ENCODE data around the gene ZNF462.

The ZNF462 gene

DNA sequence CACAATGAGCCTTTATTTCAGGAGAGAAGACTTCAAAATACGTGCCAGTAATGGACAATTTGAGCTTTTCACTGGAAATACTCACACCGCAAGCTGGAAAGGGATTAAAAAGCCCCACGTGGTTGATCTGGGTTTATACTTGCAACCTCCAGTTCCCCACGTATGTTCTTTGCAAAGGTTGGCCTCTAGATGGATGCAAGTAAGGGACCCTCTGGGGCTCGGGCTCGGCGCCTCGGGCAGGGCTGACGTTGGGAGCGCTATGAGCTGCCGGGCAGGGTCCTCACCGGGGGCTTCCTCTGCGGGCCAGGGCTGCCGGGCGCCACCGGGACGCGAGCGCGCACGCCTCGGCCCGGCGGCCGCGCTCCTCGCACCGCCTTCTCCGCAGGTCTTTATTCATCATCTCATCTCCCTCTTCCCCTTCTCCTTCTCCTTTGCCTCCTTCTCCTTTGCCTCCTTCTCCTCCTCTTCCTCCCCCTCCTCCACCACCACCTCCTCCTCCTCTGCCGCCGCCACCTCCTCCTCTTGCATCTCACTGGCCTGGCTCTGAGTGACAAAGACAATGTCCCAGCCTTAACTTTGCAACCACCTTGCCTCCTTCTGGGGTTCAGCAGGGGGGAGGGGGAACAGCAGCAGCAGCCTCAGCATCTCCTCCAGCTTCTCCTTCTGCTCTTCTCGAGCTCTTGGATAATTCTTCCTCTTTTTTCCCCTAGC is 701 bp upstream of the ZNF462 start:
- peak; percentile 18 for DNase-seq

DNA sequence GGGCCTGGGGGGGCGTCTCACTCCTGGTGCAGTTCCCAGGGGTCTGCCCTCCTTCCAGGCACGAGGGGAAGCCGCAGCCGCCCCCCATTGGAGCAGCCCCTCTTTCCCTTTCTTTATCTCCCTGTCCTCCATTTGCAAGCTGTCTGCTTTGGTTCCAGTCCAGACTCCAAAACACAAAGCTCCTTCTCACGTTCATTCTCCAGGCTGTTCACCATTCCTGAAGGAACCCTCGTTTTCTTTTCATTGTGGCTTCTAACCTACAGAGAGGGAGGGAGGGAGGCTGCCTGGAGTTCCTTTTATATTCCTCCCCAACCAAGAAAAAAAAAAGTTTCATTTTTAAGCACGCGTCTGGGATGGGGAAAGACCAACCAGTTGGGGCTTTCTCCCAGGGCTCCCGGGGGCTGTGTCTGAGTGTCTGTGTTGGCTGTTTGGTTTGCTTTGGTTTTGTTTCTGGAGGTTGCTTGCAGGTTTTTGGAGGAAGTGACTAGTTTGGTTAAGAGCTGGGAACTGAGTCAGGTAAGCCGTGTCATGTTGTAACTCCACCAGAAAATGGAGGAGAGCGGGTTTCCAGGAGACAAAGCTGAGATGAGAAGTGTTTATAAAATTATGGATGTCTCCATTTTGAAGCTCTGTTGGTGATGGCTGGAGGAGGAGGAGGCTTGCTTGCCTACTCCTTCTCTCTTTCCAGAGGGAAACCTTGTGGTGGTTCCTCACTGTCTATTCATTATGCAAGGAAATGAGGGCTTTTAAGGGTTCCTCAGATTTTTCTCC is 1.6 kb downstream of the ZNF462 start:
- DNase-seq: no peak

DNA sequence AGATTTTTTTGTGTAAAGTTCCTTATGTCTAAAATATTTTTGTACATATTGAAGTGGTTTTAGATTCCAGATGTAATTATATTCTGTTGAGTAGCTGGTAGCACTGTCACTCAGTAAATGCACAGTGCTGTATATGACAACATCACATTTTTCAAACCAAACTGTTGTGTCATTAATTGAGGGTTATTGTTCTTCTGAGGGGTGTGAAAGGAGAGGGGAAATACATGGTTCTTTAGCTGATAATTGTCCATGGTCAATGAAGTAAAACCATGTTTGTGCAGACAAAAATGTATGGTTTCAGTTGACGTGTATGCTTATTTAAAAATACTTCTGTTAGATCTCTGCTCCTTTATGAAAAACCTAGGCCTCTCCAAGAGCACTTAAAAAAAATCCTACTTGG is 3.3 kb downstream of the ZNF462 start:
- no peak for DNase-seq

DNA sequence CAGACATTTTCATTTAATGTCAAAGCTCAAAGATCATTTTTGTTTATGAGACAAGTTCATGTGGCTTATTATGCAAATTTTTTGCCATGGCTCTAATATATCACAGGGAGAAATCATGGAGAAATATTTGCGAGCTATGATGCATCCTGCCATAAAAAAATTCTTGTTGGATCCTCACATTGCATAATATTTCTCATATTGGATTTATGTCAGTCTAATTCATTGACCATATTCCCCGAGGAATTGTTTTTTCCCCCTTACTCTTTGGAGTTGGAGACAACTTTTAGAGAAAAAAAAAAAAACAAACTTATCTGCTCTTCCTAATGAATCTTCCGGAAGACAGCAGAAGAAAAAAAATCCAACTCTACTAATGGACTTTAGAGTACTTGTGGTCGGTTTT is 4.3 kb downstream of the ZNF462 start:
- DNase-seq: no peak

DNA sequence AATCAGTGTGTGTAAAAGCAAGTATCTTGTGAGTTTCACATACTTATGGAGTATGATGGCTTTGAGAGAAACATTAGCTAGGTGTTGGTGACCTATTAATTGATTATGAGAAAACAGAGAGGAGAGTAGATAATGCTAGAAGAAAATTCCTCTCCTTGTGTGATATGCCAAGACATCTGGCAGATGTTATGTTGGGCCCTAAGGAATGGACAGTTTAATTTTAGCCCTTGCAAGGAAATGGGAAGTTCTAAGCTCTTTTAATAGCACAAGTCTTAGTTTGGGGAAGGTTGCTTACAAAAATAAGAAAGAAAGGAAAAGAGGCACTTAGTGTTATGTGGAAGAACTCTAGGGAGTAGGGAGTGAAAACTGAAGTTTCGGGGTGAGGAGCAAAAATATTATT is 5.1 kb downstream of the ZNF462 start:
- no peak for DNase-seq

DNA sequence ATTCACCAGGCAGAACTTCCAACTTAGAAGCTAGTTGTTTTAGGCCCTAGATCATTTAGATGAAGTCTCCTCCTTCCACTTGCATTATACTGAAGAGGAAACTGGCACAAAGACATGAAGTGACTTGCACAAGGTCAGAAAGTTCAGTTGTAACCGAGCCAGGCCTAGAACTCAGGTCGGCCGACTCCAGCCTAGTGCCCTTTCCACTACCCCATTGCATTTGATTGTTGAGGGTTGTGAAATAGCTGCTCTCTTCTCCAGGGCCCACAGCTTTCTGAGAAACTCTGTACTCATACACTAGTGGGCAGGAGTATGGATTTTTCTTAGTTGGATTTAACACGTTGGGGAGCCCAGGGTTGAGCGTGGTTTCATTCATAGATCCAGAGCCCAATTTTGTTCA is 5.6 kb downstream of the ZNF462 start:
- no peak for DNase-seq

DNA sequence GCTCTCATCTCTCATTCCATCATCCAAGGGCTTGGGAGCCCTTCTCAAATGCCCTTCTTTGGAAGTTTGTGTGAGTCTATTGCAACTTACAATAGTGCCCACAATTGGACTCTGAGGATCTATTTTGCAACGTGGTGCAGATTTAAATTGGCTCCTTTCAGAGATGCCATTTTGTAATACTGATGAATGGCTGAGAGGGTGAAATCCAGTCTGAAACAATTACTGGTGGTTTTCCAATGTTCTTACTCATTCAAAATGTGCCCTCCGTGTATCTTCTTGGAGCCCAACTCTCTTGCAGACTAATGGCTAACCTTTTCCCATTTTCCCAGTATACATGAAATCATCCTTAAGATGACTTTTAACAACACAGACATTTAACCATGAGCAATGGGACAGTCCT is 6.1 kb downstream of the ZNF462 start:
- DNase-seq: no peak

DNA sequence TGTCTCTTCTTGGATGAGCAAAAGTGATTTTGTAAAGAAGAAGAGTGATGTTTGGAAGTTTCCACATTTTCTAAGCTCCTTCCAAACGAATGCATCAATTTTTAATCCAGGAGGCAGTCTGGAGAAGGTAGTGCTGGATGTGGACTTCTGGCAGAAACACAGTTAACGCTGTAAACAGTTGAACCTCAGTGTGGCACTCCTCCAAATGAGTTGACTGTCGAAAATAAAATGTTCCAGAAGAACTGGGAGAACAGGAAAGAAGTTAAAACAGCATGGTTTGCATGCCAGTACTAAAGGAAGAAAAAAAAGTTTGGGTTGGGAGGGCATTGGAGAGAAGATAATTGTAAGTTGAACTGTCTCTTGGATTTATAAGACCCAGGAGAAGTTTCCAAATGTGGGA is 6.5 kb downstream of the ZNF462 start:
- DNase-seq: no peak

DNA sequence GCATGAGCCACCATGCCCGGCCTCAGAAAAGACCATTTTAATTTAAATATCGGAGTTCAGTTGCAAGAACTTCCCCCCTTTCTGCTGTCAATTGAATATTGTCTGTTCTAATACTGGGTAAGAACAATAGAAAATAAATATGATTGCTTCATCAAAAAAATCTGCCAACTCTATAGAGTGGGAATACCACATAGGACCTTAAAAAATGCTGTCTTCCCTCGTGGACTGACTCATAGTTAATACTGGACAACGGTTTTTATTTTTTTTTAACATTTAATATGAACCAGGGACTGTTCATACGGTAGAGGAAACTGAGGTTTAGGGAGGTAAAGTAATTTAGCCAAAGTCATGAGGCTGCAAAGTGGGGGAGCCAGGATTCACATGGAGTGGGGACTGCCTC is 9.7 kb downstream of the ZNF462 start:
- DNase-seq: no peak

DNA sequence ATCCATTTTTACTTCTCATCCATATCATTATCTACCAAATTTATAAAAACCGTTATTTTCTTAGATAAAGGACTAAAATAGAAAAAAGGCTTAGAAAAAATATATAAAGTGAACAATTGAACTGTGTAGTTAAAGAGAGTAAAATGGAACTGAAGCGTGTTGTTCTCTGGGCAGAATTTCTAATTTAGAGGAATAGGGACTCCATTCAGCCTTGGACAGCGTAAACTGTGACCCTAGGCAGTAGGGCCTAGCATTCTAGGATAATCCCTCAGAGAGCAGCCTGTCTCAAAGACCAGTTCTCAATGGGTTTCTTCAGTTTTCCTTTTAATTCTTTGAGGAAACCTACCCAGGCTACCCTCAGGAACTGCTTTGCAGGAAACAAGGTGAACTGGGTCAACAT is 11.1 kb downstream of the ZNF462 start:
- no peak for DNase-seq

DNA sequence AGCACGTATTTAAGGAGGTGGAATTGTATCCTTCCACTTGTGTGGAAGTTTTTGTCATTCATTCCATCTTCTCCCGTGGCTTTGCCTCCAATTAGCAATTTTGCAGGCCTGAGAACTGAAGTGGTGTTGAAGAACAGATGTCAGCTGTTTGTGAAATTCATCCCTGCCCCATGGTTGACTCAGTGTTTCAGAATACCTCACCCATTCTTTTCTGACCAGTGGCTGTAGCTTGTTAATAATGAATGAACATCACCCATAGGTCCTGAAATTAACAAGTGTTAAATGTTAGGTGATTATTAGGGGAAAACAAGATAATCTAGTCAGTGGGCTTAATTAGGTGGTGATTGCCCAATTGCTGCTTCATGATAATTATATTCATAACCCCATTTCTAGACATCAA is 11.7 kb downstream of the ZNF462 start:
- DNase-seq: no peak

DNA sequence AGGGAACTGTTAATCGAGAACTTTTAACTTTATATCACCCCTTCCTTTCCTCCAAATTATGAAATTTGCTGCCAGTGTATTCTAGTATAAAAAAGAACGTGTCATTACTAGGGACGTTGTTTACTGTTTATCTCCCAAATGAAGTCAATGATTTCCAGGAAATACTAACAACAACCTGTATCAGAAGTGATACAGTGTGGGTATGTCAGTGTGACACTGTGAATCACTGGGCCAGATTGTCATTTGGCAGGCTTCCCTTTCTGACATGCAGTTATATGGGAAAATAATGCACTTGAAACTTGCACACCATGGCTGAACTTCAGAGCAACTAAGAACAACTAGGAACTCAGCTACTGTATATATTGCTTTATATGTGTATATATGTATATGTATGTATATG is 12.6 kb downstream of the ZNF462 start:
- peak; percentile 19 for DNase-seq

DNA sequence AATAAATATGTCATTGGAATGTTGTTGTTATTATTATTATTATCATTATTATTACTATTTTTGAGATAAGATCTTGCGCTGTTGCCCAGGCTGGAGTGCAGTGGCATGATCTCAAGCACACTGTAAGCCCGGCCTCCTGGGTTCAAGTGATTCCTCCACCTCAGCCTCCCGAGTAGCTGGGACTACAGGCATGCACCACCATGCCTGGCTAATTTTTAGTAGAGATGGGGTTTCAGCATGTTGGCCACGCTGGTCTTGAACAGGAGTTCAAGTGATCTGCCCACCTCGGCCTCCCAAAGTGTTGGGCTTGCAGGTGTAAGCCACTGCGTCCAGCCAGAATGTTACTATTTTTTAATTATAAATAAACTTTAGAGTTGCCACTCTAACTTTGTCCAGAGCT is 14.4 kb downstream of the ZNF462 start:
- no peak for DNase-seq

DNA sequence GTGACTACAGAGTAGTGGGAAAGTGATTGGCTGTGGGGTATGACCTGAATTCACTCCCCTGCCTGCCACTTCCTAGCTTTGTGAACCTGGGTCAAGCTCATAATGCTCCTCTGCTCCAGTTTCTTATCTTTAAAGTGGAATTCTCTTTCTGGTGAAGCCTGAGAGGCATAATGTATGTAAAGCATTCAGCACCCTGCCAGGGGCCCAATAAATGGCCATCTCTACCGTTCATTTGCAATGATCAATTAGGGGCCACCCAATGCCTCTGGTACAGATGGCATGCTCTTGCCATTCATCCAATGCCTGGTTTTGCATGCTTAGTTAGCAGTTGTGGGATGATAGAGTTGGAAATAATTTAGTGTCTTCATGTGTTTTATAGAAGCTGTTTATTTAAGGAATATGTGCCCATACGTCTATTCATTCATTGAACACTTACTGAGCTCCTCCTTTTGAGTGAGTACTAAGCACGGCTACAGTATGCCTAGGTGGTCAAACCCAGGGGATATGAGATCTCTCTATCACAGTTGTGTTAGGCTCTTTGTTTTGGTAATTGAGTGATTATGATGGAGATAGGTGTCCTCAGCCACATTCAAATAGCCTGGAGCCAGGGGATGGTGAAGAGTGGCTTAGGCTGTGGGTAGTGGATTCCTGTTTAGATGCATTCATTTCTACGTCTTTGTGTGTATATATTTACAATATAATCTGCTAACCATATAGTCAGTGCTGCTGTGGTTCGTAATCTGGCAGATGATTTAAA is 15.3 kb downstream of the ZNF462 start:
- no peak for DNase-seq

DNA sequence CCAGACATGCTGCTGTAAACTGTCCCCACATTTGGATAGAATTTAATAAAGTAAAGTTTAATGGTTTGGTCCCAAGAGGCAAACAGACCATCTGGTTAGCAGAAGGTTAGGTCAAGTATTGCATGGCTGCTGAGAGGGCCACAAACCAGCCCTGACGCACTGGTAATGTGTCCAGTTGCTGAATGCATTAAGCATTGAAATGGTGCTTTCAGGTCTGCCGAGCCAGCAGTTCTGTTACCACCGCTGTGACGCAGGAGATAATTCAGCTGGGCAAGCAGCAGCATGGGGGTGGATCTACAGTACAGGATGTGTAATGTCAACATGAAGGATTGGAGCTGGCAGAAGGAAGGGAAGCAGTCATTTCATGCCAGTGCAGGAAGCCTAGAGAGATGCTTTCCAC is 16.0 kb downstream of the ZNF462 start:
- peak; percentile 44 for DNase-seq

DNA sequence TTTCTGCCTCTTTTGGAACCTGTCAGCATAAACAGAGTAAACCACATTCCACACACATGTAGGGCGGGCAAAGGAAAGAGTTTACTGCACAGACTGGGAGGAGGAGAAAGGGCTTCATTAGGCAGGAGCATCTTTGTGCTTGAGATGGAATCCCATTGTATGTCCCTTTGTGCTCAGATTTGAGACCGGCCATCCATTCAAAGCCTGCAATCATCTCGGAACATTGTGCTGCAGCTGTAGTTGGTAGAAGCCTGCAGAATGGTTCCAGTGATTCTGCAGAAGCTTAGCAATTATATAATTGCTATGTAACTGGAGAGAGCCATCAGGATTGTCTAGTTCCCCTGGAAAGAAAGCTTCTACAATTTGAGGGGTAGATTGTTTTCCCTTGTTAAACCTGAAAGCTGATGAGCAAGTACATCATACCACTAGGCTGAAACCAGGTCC is 16.5 kb downstream of the ZNF462 start:
- DNase-seq: no peak

DNA sequence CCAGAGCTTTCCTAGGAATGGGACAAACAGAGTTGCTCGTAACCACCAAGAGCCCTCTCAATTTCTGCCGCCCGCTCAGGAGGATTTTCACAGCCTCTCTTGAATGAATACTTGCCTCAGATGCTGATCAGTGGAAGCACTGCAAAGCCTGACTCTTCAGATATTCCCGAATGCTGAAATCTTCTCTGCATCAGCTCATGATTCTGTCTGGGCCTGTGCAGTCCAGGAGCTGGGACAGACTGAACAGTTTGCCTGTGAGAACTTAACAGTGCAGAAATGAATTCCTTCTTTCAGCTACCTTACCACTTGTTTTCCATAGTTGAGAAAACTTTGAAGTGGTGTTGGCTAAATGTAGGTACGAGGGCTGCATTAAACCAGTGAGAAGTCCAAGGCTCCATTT is 17.1 kb downstream of the ZNF462 start:
- DNase-seq: no peak

DNA sequence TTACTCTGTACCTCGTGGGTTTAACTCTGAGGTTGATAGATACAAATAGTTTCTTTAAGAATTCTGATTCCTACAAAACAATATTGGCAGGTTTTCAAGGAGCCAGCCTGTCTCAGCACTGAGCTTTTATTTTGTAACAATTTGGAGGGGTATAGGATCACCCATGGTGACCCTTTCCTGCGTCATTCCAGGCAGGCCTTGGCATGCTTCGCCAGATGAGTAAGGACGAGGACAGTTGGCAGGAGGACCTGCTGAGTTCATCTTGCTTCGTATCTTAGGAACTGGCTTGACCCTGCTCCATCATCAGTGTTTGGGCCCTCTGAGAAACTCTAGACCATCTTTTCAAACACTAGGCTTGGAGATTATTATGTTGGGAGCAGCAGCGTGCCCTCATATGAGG is 17.9 kb downstream of the ZNF462 start:
- no peak for DNase-seq

DNA sequence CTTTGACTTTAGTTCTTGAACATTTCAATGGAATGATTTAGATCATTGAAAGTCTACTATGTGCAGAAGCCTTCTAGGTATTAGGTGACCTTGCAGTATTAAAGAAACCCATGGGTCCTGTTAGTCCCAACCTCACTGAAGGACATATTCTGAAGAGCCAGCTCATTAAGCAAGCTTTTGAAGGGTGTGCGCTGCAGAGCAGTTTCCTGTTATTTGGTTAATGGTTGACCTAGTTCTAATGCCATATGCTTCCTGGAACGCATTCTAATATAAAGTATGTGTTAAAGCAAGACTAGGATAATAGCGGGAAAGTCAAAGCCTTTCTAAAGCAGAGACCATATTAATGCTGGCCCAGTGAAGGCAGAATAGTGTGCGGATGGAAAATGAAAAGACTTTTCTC is 20.1 kb downstream of the ZNF462 start:
- DNase-seq: no peak

DNA sequence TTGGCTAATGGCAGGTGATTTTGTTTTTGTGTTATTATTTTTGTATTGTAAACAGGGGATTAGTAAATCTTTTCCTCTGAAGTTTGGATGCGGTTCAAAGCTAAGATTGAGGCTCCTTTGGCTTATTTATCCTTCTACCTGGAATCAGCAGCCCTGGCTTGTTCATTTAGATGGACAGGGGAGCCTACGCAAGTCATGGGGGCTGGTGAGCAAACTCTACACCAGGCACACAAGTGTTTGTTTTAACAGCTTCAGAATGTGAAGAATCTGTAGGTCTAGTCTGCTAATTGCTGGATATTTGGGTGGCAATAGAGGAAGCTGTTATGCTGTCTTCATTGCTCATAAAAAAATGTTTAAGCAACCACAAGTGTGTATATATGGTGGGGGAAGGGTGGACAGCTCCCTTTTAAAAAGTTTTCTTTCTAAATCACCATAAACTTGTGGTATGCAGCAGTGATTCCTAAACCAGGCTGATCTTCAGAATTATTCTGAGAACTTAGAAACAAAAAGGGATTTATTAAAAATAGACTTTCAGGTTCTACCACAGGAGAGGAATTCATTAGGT is 20.7 kb downstream of the ZNF462 start:
- no peak for DNase-seq

DNA sequence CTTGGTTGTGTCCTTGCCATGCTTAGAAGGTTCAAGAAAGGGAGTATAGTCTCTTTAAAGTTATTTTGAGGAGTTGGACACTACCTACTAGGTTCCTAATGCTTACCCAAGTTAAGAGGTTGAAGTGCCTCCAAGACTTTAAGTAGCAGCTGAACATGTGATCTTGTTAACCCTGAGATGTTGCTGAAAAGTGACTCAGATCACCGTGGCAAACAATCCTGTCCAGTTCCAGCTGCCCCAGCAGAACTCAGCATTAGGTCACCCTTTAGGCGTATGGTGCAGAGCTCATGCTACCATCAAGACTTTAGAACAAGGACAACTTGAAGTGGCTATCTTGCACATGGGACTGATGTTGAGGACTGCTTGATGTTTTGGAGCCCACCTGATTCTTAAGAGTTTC is 22.5 kb downstream of the ZNF462 start:
- DNase-seq: no peak

DNA sequence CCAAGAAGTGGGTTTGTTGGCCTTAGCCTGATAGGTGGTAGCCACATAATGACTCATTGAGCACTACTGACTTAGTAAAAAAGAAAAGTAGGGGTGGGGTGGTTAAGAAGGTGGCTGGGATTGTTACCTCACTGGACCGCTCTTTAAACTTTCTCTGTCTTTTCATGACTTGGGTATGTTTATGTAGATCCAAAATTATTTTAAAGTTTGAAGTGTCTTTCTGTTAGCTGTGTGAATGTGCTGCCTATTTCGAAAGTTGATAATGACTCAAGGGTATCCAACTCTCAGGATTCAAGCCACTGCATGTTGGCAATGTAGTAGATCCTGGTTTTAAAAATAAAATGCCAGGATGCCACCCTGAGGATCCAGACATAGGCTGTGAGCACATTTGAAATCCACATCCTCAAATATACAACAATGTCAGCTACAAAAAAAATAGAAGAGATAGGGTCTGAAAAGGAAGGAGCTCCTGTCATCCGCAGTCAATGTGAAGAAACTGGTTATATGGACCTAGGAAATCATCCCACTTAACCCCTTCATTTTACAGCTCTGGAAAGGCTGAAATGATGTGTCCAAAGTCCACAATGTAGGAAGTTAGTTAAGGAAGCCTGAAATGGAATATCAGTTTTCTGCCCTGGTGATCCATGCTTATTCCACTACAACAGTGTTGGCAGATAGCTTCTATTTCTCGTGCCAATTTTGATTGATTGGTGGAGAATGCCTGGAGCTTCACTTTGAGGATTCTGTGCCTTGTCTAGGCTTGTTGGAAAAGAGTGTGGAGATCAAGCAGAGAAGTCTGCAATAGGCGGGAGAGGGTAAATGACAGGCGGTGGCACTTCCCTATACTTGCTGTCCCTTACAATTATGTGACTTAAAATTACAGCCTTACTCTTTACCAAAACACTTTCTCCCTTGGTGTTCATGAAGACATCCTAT is 23.4 kb downstream of the ZNF462 start:
- no peak for DNase-seq

DNA sequence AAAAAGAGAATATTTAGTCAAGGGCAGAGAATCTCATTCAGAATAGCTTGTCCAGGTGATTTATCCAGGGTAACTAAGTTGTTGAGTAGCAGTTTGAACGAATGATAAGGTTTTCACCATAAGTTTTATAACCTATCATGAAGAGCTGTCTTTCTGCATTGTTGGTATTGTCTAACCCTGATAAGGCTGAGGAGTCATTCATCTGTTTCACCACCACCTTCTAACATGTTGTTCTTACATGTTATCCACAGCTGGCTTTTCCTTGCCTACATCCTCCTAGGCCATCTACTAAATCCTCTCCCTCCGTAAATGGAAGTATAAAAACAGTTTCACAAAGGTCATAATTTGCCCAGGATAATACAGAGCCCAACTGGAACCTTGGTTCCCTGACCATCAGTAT is 24.1 kb downstream of the ZNF462 start:
- no peak for DNase-seq

Data from NCI-H1694 (cell line).